Testis (tissue), 2 donors: ENCODE measurements around the gene ARFRP1.

Experiments used
- CTCF ChIP-seq, 3 experiments: fragments of 450-650 bp in 2 of 3; fragments of 200-600 bp in 1 of 3; sonication (generic) in 1 of 3; IDR thresholded peaks; one replicate each; pipeline ENCODE4 v1.5.1; 2016 to 2019; ENCODE audit warnings: antibody characterized with exemption in 3 of 3, mild to moderate bottlenecking in 2 of 3, moderate library complexity in 1 of 3
- POLR2A ChIP-seq: fragments of 450-650 bp; IDR thresholded peaks from one replicate; pipeline ENCODE4 v1.6.1; 2017; ENCODE audit warnings: antibody characterized with exemption, mild to moderate bottlenecking, moderate library complexity

GRCh38 chr20:63681609-63682142, 26.1 kb downstream of the ARFRP1 start:
- TF ChIP-seq CTCF (IDR thresholded peaks at IDR 0.05), result no peak
- TF ChIP-seq POLR2A, result no peak
